Renal cortex interstitium (tissue), 11 donors: ENCODE data around the gene DDX10. TPM values are rescaled to one million over a fixed set of nuclear protein-coding genes. Genes with fewer than 3 reads are reported as not detected.
A peak's percentile ranks its signal among the peaks of the same experiment; 100 is the strongest.
"Not testable (repeated sequence)": the region's sequence is repeated elsewhere in the genome, so short reads cannot be mapped to it uniquely, and the experiment has no call there.

Experiments used
- DNase-seq, 11 donors: peaks; one replicate each; pipeline ENCODE4 v3.0.0-alpha.2; 2013; ENCODE audit warnings: low read depth in 9 of 11, low spot score in 4 of 11; ENCODE audit errors: extremely low read depth in 1 of 11
- polyA plus RNA-seq, 3 donors: library from polyadenylated mRNA; unstranded; fragments of 120-200 nt; gene quantifications; one replicate each; pipeline ENCODE4 v1.2.1, GENCODE V29; 2013; ENCODE audit not compliant: insufficient read length in 3 of 3

Gene DDX10
- polyA plus RNA-seq, 3 donors: 73.2 to 102 (median 85.4) TPM

DNA sequence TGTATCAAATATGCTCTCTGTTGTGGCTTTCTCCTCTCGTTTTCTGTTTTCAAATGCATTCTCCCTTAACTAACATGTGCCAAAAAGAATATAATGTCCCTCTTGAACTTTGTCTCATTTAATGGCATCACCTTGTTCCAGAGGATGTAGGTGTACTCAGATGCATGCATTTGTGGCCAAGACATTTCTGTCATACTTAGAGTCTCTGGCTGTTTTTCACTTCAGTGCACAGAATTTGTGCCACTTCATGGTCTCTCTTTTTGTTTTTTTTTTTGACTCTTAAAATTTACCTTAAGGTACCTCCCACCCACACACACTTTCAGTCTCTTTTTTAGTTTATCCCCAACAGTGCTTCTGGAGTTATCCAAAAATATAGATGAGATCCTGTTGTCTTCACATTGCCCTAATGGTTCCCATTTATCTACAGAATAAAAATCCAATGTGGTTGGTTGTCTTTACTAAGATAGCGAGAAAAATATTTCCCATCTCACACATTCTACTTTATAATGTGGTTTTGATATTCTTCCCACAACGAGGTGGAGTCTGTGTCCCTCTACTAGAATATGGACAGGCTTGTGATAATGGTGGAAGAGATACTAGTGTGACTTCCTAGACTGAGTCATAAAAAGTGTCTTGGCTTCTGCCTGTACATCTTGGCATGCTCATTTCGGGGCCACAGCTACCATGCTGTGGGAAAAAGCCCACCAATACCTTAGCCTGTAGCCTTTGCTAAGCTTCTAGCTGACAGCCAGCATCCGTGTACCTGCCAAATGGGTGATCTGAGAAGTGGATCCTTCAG lies 125.8 kb downstream of the DDX10 start:
- no peak for DNase-seq

DNA sequence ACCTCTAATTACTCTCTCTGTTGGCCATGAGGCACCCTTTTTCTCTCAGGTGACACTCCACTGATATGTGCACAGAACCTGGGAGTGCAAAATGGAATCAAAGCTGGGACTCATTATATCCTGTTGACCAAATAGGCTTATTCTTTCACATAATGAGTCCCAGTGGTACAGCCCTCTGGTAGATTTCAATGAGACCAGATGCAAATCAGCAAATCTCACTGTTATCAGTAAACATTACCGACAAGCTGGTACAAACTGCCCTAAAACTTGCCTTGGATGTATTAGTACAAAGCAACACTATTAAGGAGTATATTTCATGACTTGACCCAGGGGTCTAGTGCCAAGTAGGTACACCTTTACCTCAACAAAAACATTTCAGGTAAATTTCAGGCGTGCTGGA lies 128.3 kb downstream of the DDX10 start:
- no peak for DNase-seq

DNA sequence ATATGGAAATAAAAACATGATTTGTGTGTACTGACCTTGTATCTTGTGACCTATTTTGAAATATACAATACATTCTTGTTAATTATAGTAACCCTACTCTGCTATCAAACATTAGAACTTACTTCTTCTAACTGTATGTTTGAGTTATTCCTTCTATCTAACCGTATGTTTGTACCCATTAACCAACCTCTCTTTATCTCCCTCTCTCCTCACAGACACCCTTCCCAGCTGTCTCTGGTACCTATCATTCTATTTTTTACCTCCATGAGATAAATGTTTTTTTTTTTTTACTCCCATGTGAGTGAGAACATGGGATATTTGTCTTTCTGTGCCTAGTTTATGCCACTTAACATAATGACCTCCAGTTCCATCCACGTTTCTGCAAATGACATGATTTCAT lies 128.7 kb downstream of the DDX10 start:
- no peak for DNase-seq

DNA sequence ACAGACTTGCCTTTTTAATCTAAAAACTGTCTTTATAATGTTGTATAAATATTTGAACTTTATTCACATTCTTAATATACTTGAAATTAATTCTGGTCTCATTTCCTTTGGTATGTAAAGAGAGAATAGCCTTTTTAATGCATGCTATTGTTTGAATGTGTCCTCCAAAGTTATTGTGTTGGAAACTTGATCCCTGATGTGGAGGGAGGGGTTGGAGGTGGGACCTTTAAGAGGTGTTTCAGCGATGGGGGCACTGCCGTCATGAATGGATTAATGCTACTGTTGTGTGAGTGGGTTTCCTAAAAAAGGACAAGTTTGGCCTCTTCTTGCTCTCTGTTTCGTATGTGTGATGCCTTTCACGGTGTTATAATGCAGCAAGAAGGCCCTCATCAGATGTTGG lies 131.7 kb downstream of the DDX10 start:
- DNase-seq: no peak

DNA sequence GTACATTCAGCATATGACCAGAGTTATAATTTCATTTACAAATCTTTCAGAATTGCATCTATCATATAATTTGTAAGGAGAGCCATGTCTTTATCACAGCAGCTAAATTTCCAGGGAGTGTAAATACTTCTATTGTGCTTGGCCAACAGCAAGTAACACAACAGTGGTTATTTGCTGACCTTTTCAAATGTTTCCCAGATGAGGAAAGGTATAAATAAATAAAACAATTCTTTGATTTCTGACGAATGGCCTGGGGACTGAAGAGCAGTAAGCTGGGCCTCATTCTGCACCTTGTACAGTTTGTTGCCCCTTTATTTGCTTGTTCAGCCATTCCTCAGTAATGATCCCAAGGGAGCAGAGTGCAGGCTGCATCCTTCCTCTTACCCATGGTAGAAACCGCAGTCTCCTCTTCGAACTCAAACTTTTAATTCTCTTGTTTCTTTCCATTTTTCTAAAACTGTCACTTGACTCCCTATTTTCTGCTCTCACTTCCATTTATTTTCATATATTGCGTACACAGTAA lies 132.8 kb downstream of the DDX10 start:
- no peak for DNase-seq

DNA sequence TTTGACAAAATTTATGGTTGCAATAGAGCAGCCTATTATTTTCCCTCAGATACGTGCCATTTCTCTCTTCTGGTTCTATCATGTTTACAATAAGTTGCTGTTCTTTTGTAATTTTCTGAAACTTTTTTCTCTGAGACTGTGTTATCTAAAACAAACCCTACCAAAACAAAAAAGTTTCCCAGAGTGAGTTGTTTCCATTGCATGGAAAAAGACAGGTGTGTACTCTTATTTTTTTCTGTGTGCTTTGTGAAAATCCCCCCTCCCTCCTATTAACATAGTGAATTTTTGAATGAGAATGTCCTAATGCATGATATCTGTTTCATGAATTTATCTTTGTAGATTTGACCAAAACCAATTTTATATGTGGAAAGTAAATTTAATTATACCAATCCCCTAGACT lies 137.6 kb downstream of the DDX10 start:
- DNase-seq: no peak

DNA sequence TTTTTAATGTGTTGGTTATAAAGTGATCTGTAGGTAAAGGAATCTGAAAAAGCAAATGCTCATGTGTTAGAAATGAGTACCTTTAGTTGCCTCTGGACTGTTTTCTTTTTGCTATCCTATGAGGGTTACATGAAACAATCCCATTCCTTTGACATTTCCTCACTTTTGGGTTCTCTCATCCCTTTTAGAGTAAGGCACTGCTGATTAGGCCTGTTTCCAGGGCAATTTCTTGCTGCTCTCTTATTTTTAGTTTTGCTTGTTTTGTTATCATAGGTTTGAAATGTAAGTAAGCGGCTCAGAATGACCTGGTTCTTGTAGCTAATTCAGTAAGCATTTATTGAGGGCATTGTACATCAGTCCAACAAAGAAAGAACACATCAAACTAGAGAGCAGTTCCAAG lies 138.9 kb downstream of the DDX10 start:
- no peak for DNase-seq

DNA sequence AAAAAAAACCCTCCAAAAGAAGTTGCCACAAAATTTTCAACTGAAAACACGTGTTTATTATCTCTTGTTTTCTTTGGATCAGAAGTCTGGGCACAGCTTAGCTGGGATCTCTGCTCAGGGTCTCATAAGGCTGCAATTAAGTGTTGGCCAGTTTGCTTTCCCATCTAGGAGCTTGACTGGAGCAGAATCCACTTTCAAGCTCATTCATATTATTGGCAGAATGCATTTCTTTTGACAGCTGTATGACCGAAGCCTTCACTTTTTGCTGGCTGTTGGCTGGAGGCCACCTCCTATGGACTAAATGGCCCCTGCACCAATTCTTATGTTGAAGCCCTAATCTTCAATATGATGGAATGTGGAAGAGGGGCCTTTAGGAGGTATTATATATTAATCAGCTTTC lies 139.6 kb downstream of the DDX10 start:
- no peak for DNase-seq

DNA sequence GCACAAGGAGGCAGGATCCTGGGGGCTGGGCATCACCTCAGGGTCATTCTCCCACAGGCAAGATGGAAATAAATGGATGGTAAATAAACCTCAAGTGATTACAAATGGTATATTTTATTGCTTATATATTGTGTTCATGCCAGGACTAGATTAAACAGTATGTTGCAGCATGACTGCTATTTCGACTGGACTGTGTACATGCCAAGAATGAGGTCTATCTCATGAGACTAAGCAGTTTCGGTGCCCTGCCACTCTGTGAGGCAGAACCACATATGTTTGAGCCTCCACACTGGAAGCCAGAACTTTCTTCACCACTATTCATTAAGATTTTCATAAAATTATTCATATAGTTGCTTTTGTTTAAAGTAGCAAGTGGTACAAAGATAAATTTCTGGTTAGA lies 140.2 kb downstream of the DDX10 start:
- no peak for DNase-seq

DNA sequence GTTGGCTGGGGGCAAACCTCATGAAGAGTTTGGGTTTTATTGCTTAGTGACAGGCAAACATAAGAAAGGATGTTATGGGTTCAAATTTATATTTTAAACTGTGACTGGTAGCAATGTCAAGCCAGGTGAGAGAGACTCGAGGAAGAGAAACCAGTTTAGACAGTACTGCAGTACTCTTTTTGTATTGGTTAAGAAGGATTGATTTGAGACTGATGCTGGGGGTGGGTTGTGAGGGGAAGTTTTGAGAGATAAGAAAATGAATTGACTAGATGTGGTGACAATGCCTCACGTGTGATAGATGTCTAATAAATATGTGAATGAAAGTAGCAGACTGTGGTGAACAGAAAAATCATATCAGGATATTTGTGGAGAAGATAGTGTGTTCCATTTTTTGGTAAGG lies 142.4 kb downstream of the DDX10 start:
- no peak for DNase-seq

DNA sequence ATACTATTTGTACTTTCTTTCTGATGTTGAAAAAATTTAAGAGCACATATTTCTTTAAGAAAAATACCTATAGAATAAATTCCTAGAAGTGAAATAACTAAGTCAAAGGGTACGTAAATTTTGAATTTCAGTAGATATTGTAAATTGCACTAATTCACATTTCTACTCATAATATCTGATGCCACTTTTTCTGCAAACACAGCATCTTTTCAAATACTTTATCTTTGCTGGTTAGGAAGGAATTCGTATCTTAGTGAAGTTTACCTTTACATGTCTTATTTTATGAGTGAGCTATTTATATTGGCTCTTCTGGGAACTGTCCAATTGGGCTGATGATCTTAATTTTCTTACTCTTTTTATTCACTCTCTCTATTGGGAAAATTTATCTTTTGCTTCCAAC lies 148.2 kb downstream of the DDX10 start:
- no peak for DNase-seq

DNA sequence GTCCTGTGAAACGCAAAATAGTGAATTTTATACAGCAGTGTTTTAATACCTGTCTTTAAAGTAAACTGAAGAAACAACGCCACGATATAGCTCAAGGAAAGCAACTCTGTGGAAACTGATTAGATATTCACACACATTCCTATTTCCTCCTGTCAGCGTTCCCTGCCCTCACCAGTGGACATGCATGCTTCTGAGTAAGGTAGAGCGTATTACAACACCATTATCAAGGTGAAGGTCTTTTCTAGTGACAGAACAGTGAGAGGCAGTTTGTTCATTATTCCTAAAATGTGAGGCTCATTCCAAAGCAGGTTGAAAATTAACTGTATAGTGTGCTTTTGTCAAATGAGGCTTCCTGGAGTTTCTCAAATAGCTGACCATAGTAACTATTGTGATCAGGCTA lies 153.1 kb downstream of the DDX10 start:
- peak in 1 of 11 donors; percentile 7 for DNase-seq

DNA sequence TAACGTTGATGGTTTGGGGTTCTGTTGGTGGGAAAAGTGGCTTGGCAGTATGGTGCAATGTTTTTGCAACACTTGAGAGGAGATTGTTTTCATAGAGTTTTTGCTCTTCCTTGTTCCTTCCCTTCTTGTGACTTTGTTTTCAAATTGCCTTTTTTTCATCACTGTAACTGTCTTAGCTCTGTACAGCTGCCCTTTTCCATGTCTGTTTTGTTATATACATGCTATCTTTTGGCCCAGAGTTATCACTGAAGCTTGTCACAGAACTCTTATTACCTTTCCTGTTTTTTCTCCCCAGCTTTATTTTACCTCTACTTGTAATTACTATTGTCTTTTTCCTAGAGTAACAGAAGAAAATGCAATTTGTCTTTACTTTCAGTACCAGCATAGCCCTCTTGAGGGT lies 154.1 kb downstream of the DDX10 start:
- no peak for DNase-seq

DNA sequence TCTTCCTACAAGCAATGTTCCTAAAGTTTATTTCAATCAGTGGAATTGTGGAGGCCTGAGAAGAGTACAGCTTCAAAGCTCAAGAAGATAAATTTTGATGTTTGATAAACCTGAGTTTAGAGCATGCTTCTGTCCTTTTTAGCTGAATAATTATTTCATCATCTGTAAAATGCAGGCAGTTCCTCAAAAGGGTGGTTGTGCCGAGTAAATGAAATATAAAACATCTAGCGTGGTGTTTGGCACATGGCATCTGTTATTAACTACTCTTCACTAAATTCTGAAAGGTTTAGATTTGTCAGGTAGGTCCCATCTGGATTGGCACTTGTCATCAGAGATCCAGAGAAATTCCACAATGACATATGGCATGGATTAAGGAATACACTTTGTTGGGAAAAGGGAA lies 155.1 kb downstream of the DDX10 start:
- DNase-seq: no peak

DNA sequence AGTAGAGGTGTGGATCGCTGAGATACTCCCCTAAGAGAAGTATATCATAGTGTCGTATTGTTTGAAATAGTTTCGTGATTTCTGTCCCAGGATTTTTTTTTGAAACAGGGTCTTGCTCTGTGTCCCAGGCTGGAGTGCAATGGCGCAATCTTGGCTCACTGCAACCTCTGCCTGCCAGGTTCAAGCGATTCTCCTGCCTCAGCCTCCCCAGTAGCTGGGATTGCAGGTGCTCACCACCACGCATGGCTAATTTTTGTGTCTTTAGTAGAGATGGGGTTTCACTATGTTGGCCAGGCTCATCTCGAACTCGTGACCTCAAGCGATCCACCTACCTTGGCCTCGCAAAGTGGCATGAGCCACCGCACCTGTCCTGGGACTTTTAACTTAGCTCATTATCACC lies 159.1 kb downstream of the DDX10 start:
- DNase-seq: not testable (repeated sequence)

DNA sequence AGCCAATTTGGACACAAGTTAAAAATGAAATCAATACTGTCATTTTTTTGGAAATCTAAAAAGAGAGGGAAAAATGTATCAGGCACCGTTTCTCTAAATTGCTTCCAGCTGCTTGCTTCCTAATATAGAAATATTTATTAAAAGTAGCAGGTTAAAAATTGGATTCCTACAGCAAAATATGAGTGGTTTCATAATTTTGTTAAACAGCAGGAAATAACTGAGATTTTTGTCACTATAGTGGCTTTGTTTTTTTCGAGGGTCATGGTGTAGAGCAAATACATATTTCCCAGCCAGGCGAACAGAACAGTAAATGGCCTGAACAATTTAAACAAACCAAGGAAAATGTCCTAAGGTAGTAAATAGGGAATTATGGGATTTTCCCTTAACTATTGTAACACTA lies 159.7 kb downstream of the DDX10 start:
- DNase-seq: no peak

DNA sequence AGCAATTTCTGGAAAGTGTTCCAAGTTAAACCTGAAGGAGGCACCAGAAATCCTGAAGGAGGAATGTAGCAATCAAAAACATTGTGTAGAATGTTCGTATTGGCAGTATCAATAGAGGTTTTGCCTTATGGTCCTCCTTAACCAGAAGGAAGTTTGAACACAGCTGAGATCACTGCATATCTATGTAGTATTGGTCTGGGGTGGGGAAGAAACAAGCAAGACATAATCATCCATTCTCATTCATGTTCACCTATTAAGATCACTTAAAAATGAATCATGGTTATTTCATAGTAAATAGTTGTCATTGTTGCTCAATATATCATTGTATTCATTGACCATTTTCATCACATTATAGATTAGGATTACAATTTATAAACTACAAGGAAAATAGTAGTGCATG lies 160.5 kb downstream of the DDX10 start:
- no peak for DNase-seq

DNA sequence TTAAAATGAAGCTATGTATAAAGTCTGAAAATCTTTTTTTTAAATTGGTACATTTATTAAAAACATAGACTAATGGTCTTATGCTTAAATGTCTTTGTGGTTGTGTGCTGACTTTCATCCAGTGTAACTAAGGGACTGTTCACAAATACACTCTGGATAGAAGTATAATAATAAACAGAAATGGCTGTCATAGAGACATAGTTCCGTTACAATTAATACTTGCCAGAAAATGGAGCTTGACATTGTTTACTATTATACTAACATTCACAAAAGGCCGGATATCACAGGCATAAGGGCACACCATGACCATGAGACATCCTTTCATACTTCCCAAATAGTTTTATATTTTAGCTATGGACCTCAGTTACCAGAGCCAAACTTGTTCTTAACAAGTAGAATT lies 161.3 kb downstream of the DDX10 start:
- DNase-seq: no peak

DNA sequence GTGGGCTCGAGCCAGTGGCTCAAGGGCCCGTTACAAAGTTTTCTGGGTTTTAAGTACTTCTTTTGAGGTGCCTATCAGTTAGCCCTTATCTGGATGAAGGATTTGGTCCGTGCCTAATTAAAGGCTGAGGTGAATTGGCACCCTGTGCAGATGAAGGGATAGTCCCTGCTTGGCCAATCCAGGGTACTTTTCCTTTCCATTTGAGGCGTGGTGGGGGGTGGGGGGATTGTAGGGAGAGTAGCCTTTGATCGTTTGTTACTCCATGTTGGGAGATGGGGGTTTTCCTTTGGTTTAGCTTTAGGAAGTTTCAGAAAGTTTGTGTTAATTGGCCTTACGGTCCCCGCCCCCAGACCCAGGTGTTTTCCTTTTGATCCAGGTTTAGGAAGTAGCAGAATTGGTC lies 170.8 kb downstream of the DDX10 start:
- DNase-seq: no peak

DNA sequence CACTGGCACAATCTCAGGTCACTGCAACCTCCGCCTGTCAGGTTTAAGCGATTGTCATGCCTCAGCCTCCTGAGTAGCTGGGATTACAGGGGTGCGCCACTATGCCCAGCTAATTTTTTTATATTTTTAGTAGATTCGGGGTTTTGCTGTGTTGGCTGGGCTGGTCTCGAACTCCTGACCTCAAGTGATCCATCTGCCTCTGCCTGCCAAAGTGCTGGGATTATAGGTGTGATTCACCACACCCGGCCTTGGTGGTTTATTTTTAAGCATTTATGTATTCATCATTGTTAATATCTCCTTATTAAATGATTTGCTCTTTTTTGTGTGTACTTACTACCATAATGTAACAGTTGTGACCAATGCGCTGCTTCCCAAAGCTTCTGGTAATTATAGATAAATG lies 171.7 kb downstream of the DDX10 start:
- no peak for DNase-seq

DNA sequence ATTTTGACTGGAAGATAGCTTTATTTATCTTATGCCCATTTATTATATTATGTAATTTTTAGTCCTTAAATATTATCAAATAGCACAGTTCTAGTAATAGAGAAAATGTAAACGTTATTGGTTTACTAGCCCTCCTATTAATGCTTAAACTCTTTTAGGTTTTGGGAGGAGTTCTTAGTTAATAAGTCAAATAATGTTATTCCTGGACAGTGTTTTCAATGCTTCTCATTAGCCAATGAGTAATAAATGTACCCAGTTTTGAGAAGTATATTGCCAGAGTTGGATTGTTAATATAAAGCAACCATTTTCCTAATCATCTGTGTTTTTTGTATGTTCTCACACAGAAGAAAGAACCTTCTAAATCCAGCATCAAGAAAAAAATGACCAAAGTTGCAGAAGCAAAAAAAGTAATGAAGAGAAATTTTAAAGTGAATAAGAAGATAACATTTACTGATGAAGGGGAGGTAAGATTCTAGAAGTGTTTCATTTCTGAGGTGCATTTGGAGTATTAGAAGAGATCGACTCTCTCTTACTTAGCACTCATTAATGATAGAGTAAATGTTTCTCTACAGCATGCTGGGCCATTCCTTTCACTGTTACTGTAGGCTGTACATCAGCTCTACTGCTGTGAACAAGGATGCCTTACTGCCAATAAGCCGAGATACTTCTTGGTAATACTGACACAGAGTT lies 173.4 kb downstream of the DDX10 start:
- DNase-seq: no peak
